T follicular helper cell (primary cell): ENCODE results near the gene NHS.

Source experiments
- DNase-seq: peaks from one replicate; pipeline ENCODE4 v3.0.0-alpha.2; 2020; ENCODE audit warnings: low read depth

The NHS gene

DNA sequence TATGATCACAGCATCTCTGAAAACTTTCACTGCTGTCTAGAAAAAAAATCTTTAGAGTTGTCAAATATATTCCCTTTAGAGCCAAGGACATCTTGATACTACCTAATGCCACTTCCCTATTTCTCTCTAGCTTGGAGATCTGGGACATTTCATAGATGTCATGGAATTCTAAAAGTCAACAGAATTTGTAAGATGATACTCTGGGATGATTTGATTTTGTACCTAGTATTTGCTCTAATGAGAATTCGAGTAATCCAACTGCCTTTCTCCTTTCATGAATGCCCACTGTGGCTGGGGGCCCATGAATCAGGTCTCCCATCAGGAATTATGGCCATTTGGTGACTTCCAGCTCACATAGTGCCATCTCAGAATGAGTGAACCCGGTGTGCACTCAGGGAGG is 73.2 kb downstream of the NHS start:
- DNase-seq: no peak

- no peak for DNase-seq
Measured at GRCh38 chrX:17449866-17450265, 74.9 kb downstream of the NHS start.

DNA sequence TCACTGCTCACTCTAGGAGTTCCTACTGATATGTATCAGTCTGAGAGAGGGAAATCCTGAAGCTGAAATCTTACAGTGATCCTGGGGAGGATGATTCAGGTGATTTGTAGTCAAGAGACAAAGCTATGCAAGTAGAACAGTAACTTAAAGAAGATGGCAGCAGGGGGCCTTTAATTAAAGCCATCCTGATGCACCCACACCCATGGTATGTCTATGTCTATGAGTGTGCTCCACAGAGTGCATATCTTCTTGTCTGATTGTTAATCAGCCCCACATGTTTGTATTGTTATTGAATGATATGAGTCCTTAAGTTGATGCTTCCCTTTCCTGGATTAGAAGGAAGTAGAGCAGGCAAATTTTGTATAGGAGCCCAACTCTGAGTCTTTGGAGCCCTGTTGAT is 78.8 kb downstream of the NHS start:
- DNase-seq: no peak

DNA sequence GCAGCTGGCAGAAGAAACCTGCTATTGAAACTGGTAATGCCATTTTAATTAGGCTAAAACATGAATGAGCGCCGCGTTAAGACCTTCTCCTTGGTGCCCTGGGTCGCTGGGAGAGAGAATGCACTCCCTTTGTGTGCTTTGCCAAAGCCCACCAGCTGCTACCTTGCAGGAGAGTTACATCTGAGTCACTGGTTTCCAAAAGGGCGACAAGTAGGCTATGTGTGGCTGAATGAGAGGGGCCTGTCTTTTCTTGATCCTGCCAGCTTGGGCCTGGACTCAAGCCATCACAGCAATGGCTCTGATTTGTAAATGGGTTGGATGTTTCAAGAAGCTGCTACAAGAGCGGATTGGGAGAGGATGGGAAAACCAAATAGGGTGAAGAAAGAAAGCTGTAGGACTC is 81.5 kb downstream of the NHS start:
- no peak for DNase-seq

- no peak for DNase-seq
Measured at GRCh38 chrX:17459008-17459611, 84.1 kb downstream of the NHS start.

GRCh38 chrX:17459661-17460060 is 84.7 kb downstream of the NHS start:
- DNase-seq: no peak

GRCh38 chrX:17462881-17463280 is 87.9 kb downstream of the NHS start:
- no peak for DNase-seq

DNA sequence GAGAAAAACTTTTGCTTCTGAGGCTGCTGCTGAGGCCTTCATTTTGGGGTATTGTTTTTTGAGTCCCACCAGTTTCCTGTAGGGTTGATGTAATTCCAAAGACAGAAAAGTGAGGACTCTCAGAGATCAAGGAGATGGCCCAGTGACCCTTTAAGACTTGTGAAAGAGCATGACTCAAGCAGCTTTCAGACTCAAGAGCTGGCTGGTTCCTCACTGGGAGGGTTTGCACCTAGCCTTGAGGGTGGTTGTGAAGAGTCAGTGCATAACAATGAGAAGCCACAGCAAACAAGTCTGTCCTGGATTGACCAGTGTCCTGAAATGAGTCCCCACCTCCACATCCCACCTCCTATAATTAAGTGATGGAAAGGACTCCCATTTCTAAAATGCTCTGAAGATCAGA is 89.2 kb downstream of the NHS start:
- DNase-seq: no peak

DNA sequence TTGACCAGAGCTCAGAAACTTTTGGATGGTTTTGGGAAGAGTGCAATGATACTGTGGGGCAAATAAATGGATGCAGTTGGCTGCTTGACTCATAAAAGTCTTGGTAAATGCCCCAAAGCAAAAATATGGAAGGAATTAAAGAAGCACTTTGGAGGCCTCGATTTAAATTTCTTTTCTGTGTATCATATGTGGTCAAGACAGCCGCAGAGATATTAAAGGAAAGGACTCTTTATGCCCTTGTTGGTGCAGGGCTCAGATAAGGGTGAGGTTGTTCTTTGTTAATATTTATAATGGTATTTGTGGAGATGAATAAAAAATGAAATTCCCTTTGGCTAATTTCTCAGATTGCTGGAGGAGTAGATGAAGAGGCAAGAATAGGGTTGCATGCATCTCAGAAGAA is 90.2 kb downstream of the NHS start:
- no peak for DNase-seq

GRCh38 chrX:17465802-17466201 is 90.8 kb downstream of the NHS start:
- DNase-seq: no peak

DNA sequence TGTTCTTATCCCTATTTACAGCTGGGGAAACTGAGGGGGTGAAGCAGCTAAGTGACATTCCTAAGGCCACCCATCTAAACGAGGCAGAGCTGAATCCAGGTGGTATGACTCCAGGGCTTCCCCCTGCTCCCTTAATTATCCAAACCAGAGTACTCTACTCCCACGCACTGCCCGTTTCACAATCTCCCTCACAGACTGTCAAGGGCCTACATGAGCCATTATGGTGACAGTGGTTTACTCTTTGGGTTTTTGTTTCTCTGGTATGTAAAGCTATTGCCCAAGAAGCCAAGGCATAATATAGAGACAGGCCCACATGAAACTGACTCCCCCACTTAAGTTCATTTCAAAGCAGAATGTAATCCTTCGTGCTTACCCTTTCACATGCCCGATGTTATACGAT is 95.1 kb downstream of the NHS start:
- DNase-seq: no peak

DNA sequence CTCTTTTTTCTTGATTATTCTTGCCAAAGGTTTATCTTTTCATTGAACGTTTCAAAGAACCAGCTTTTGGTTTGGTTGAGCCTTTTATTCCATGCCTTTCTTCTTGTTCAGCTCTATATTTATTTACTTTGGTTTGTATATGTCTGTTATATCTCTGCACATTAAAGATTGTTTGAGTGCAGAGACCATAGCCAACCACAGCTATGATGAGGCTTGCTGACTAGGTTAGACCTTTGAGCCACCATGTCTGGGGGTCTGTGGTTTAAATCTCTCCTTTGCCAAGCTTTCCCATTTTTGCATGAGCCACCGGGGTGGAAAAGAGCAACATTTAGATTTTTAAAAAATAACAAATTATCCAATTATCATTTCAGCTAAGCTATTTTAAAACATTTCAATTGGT is 96.1 kb downstream of the NHS start:
- no peak for DNase-seq

GRCh38 chrX:17471861-17472260 is 96.9 kb downstream of the NHS start:
- no peak for DNase-seq

GRCh38 chrX:17472424-17472823 is 97.4 kb downstream of the NHS start:
- no peak for DNase-seq

GRCh38 chrX:17473021-17473420 is 98.0 kb downstream of the NHS start:
- DNase-seq: no peak

DNA sequence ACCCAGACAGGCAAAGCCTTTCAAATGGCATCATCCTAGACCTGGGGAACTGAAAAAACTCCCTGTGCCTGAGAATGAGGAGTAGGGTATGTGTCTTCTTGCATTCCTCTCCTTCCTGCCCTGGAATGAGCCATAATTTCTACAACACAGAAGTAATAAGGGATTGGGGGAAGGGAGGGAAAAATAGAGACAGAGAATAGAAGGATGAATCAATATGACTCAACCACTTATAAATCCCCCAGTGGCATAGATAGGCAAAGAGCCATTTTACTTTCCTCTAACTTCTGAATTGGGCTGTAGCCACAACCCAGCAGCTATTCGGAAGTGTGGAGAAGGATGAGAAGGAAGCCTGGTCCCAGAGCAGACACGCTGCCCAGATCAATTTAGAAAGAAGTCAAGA is 99.9 kb downstream of the NHS start:
- no peak for DNase-seq

DNA sequence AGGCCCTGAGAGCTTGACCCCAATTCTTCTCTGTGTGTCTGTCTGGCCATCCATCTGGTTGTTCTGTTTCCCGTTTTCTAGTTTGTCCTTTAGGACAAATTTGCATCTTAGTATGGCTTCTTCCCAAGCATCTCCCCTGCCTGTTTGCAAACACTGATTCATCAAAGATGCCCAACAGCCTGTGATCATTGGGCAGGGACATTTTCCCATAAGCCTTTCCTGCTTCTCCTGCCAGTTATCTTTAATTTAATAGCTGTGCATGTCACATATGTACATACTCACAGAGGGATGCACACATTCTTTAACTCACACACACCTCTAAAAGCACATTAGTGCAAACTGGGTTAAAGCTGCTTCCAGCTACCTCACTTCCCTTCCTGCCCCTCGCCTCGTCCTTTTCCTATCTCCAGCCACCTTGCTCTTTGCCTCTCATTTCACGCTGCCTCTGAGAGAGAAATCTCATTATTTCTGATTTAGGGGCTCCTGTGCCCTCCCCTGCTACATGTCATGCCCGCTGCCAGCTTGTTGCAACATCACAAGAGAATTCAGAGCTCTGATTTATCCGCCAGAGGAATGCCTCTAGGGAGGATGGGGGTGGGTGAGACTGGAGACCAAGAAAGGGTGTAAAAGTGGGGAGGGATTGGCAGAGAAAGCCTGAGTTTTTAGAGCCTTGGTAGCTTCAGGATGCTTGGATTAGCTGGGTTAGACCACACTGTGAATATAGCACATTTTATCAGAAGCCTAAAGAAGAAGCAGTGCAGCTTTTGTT is 100.6 kb downstream of the NHS start:
- no peak for DNase-seq

DNA sequence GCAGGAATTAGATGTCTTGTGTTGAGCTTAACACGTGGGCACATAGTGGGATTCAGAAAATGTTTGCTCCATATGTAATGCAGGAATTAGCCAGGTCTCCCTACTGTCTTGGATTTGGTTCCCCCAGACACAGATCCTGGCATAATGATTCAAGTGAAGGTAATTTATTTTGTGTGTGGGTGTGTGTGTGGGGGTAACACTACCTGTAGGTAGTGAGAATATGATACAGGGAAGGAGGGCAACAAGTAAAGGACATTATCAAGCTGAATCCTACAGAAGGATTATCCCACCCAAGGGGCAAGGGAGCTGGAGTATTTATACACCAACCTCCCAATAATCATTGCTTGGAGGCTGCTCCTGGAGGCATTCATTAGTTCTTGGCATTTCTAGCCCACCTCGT is 101.4 kb downstream of the NHS start:
- DNase-seq: no peak

DNA sequence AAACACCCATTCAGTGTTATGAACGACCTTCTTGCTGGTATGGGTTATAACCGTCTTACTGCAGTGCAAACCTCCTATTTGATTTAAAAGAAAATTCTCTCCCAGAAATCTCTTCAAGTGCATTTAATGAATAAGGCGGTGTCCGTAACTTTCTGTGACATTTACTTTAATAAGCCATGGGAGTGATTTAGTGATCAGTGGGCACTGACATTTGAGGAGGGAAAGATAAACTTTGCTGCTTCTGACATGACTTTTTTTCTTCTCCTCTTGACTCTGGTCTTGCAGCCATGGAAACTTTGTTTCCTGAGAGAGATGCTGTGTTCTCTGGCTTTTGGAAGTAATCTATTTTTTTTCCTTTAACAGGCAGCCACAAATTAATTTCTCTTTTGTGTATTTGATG is 106.1 kb downstream of the NHS start:
- DNase-seq: no peak

GRCh38 chrX:17484592-17484991 is 109.6 kb downstream of the NHS start:
- no peak for DNase-seq

DNA sequence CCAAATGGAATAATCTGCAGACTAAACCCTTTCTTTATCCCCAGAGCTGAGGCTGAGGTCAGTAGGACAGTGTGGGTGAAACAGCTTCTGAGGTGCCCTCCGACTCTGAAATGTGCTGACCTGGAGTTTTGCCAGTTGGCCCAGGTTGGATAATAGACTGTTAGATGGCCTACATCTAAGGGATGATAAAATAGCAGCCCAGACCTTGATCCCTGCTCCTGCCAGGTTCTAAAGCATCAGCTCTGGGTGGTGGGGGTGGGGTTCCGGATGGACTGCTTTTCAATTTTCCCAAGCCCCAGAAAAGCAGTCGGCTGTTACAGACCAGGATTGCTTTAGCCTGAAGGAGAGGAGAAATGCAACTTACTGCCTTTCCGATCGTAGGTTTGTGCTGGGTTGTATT is 110.4 kb downstream of the NHS start:
- no peak for DNase-seq

- DNase-seq: no peak
Measured at GRCh38 chrX:17488036-17488435, 113.0 kb downstream of the NHS start.

DNA sequence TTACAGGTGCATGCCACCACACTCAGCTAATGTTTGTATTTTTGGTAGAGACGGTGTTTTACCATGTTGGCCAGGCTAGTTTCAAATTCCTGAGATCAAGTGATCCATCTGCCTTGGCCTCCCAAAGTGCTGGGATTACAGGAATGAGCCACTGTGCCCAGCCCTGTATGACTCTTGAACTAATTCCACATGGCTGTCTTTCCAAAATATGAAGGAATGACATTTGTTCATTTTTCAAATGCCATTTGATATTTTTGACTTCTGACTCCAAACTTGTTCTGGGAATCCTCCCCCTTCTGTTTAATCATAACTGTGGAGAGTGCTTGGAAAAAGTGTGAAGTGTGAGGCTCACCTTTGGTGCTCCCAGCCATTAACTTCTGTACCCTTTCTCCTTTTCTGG is 119.2 kb downstream of the NHS start:
- no peak for DNase-seq

DNA sequence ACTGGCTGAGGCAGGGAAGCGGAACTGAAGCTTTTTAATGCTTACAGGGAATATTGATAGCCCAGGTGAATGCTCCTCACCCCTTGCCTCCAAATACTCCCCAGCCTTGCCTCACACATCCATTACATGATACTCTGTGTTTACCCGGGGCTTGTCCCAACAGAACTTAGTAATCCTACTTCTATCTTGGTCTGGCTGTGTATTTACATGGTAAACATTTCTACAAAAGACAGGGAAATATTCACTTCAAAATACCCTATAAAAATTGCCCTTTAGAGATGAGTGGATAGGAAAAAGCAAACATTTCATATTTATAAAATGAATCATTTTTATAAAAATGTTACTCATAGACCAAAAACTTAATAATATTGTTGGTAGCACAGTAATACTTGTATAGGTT is 120.1 kb downstream of the NHS start:
- no peak for DNase-seq
